ENCODE measurements around the gene CDHR4.
"Not testable (repeated sequence)": the region's sequence is repeated elsewhere in the genome, so short reads cannot be mapped to it uniquely, and the experiment has no call there.

The CDHR4 gene

DNA sequence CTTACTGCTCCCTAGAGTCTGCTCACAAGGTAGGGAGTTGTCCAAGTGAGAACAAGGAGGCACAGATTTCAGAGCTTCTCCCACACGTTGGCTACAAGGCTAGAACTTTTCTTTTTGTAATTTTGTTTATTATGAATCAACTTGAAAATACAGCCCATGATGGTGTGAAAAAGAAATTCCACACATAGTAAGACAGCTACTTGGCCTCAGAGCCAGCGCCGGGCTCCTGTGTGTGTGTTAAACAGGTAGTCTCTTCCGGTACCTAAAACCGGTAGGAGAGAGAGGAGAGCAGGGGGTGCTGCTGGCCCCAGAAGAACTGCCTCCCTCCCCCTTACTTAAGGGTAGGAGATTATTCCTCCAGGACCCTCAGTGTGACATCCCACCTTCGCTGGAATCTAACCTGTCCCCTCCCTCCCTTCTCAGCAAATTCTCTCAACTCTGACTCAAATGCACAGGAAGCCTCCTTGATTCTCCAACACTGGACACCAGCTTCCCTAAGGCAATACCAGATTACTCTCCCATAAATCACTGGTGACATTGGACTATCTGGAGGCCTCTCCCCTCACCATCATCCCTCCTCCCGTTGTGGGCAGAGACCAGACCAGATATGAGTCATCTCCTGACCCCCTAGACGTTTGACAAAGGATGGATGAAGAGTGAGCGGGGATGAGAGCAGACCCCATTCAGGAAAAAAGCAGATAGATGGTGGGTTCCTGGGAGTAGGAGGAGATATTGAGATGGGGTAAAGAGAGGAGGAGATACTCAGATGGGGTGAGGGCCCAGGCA is 8.9 kb downstream of the CDHR4 start:
- Histone ChIP-seq H3K4me1 (ENCODE audit: control insufficient read depth in 2 of 2, insufficient read depth in 2 of 2, low read length in 2 of 2) (peaks cover 6 to 8% of the 10 kb centered on the region in 2 donors), H3K36me3 (ENCODE audit: control insufficient read depth in 2 of 2, insufficient read depth in 2 of 2, low read length in 2 of 2) (no peaks in the 10 kb centered on the region), H3K27me3 (ENCODE audit: control insufficient read depth in 2 of 2, insufficient read depth in 2 of 2, low read length in 2 of 2) (no peaks in the 10 kb centered on the region), H3K9ac (ENCODE audit: low read depth in 1 of 2, low read length in 2 of 2) (no peak overlapping the region), H3K4me3 (ENCODE audit: low read length in 2 of 2) (no peak overlapping the region), H3K9me3 (ENCODE audit: control insufficient read depth in 2 of 2, low read length in 2 of 2) (no peaks in the 10 kb centered on the region), H3K27ac (ENCODE audit: low read depth in 2 of 2, low read length in 2 of 2) (no peak overlapping the region)

DNA sequence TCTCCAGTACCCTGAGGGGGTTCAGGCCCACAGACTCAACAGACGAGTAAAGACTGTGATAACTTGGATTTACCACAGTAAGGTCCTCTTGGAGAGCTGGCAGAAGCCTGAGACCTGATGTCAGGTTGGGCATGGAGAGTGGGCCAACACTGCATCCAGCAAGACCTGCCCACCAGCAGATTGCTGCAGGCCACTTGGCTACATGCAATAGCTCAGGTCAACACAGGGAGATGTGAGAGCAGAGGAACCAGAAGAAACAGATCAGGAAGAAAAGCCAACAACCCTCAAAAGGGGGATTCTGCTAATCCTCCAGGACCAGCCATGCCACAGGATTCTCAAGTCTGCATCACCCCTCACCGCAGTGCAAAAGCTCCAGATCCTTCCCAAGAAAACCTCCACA is 11.6 kb downstream of the CDHR4 start:
- no peaks in the 10 kb centered on the region for H3K9me3 ChIP-seq (ENCODE audit: control insufficient read depth in 2 of 2, low read length in 2 of 2)
- H3K9ac ChIP-seq (ENCODE audit: low read depth in 1 of 2, low read length in 2 of 2), result no peak overlapping the region
- H3K27ac ChIP-seq (ENCODE audit: low read depth in 2 of 2, low read length in 2 of 2), result no peak overlapping the region
- no peak overlapping the region for H3K4me3 ChIP-seq (ENCODE audit: low read length in 2 of 2)
- H3K4me1 ChIP-seq (ENCODE audit: control insufficient read depth in 2 of 2, insufficient read depth in 2 of 2, low read length in 2 of 2), result peaks cover 6 to 19% of the 10 kb centered on the region in 2 donors
- H3K27me3 ChIP-seq (ENCODE audit: control insufficient read depth in 2 of 2, insufficient read depth in 2 of 2, low read length in 2 of 2), result no peaks in the 10 kb centered on the region
- no peaks in the 10 kb centered on the region for H3K36me3 ChIP-seq (ENCODE audit: control insufficient read depth in 2 of 2, insufficient read depth in 2 of 2, low read length in 2 of 2)

GRCh38 chr3:49787536-49787935 is 12.1 kb downstream of the CDHR4 start:
- Histone ChIP-seq H3K4me3 (ENCODE audit: low read length in 2 of 2) (peak overlapping the region in 1 of 2 donors; percentile 87), H3K27me3 (ENCODE audit: control insufficient read depth in 2 of 2, insufficient read depth in 2 of 2, low read length in 2 of 2) (no peaks in the 10 kb centered on the region), H3K9me3 (ENCODE audit: control insufficient read depth in 2 of 2, low read length in 2 of 2) (no peaks in the 10 kb centered on the region), H3K9ac (ENCODE audit: low read depth in 1 of 2, low read length in 2 of 2) (no peak overlapping the region), H3K27ac (ENCODE audit: low read depth in 2 of 2, low read length in 2 of 2) (no peak overlapping the region), H3K4me1 (ENCODE audit: control insufficient read depth in 2 of 2, insufficient read depth in 2 of 2, low read length in 2 of 2) (peaks cover 6 to 19% of the 10 kb centered on the region in 2 donors), H3K36me3 (ENCODE audit: control insufficient read depth in 2 of 2, insufficient read depth in 2 of 2, low read length in 2 of 2) (no peaks in the 10 kb centered on the region)

GRCh38 chr3:49787182-49787464 is 12.6 kb downstream of the CDHR4 start:
- Histone ChIP-seq H3K27me3 (ENCODE audit: control insufficient read depth in 2 of 2, insufficient read depth in 2 of 2, low read length in 2 of 2) (no peaks in the 10 kb centered on the region), H3K9ac (ENCODE audit: low read depth in 1 of 2, low read length in 2 of 2) (peak overlapping the region; percentile 89 to 97), H3K4me1 (ENCODE audit: control insufficient read depth in 2 of 2, insufficient read depth in 2 of 2, low read length in 2 of 2) (peaks cover 6 to 19% of the 10 kb centered on the region in 2 donors), H3K36me3 (ENCODE audit: control insufficient read depth in 2 of 2, insufficient read depth in 2 of 2, low read length in 2 of 2) (no peaks in the 10 kb centered on the region), H3K4me3 (ENCODE audit: low read length in 2 of 2) (peak overlapping the region; percentile 87 to 98), H3K9me3 (ENCODE audit: control insufficient read depth in 2 of 2, low read length in 2 of 2) (no peaks in the 10 kb centered on the region), H3K27ac (ENCODE audit: low read depth in 2 of 2, low read length in 2 of 2) (peak overlapping the region; percentile 81 to 87)

DNA sequence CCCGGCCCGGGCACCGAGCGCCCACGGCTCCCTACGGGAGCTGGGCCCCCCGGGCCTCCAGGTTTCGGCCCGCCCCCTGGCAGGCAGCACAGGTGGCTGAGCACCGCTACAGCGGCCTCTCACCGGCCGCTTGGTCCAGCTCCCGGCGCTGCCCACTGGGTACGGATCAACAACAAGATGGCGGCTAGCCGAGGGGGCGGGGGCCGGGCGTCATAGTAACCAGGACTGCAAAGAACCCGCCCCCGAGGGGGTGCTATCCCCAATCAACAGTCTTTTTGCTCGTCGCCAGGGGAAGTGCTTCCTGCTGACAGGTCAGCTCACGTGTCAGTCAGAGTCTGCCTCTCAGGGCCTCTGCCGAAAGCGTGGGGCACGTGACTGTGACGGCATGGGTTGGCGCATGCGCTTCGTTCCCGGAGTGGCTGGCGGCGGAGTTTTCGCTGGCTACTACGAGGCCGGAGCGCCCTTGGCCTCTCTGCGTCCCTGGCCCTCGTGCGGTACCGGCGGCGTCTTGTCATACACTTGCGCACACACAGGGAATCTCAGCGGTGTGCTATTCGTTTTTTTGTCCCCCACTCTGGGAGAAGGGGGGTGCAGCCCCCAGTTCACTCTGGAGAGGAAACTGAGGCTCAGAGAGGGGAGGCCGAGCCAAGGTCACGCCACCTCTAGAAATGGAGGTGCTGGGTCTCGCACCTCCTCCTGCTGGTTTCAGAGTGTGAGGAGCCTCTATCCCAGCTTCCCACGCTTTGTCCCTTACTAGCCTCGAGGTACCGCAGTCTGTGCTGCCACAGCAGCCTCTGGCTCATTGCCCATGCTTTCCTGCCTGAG is 13.1 kb downstream of the CDHR4 start, which contains the start of gene IP6K1:
TSS of gene IP6K1 (minus strand) at position 186 of the 825 bp plus-strand sequence. CDS start 38,502 bp downstream, outside the sequence.
- Histone ChIP-seq H3K9me3 (ENCODE audit: control insufficient read depth in 2 of 2, low read length in 2 of 2) (no peaks in the 10 kb centered on the region), H3K27me3 (ENCODE audit: control insufficient read depth in 2 of 2, insufficient read depth in 2 of 2, low read length in 2 of 2) (no peaks in the 10 kb centered on the region), H3K36me3 (ENCODE audit: control insufficient read depth in 2 of 2, insufficient read depth in 2 of 2, low read length in 2 of 2) (peaks cover under 1% of the 10 kb centered on the region in 2 donors), H3K4me1 (ENCODE audit: control insufficient read depth in 2 of 2, insufficient read depth in 2 of 2, low read length in 2 of 2) (peaks cover 7 to 21% of the 10 kb centered on the region in 2 donors), H3K9ac (ENCODE audit: low read depth in 1 of 2, low read length in 2 of 2) (peak within 1 kb of the TSS; percentile 89 to 97), H3K27ac (ENCODE audit: low read depth in 2 of 2, low read length in 2 of 2) (peak within 1 kb of the TSS; percentile 93 to 94), H3K4me3 (ENCODE audit: low read length in 2 of 2) (peak within 1 kb of the TSS; percentile 87 to 98)

- peak overlapping the region; percentile 89 to 97 for H3K9ac ChIP-seq (ENCODE audit: low read depth in 1 of 2, low read length in 2 of 2)
- H3K4me1 ChIP-seq (ENCODE audit: control insufficient read depth in 2 of 2, insufficient read depth in 2 of 2, low read length in 2 of 2), result peaks cover 10 to 22% of the 10 kb centered on the region in 2 donors
- H3K4me3 ChIP-seq (ENCODE audit: low read length in 2 of 2), result peak overlapping the region; percentile 87 to 98
- H3K9me3 ChIP-seq (ENCODE audit: control insufficient read depth in 2 of 2, low read length in 2 of 2), result no peaks in the 10 kb centered on the region
- peak overlapping the region; percentile 93 to 94 for H3K27ac ChIP-seq (ENCODE audit: low read depth in 2 of 2, low read length in 2 of 2)
- no peaks in the 10 kb centered on the region for H3K27me3 ChIP-seq (ENCODE audit: control insufficient read depth in 2 of 2, insufficient read depth in 2 of 2, low read length in 2 of 2)
- H3K36me3 ChIP-seq (ENCODE audit: control insufficient read depth in 2 of 2, insufficient read depth in 2 of 2, low read length in 2 of 2), result peaks cover 3 to 7% of the 10 kb centered on the region in 2 donors
These were observed 13.9 kb downstream of the CDHR4 start for GRCh38 chr3:49785565-49786356.

DNA sequence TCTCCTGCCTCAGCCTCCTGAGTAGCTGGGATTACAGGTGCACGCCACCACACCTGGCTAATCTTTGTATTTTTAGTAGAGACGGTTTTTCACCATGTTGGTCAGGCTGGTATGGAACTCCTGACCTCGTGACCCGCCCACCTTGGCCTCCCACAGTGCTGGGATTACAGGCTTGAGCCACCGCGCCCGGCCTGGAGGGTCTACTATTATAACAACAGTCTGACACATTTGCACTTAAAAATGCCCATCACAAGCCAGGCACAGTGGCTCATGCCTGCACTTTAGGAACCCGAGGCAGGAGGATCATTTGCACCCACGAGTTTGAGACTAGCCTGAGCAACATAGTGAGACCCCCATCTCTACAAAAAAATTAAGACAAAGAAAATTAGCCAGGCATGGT is 17.4 kb downstream of the CDHR4 start:
- H3K4me1 ChIP-seq (ENCODE audit: control insufficient read depth in 2 of 2, insufficient read depth in 2 of 2, low read length in 2 of 2), result peaks cover 15 to 21% of the 10 kb centered on the region in 2 donors
- not testable (repeated sequence) for H3K9me3 ChIP-seq (ENCODE audit: control insufficient read depth in 2 of 2, low read length in 2 of 2); H3K27me3 ChIP-seq (ENCODE audit: control insufficient read depth in 2 of 2, insufficient read depth in 2 of 2, low read length in 2 of 2); H3K27ac ChIP-seq (ENCODE audit: low read depth in 2 of 2, low read length in 2 of 2); H3K4me3 ChIP-seq (ENCODE audit: low read length in 2 of 2); H3K9ac ChIP-seq (ENCODE audit: low read depth in 1 of 2, low read length in 2 of 2)
- H3K36me3 ChIP-seq (ENCODE audit: control insufficient read depth in 2 of 2, insufficient read depth in 2 of 2, low read length in 2 of 2), result peaks cover 3 to 11% of the 10 kb centered on the region in 2 donors

GRCh38 chr3:49781415-49782199 is 18.1 kb downstream of the CDHR4 start:
- no peak overlapping the region for H3K27ac ChIP-seq (ENCODE audit: low read depth in 2 of 2, low read length in 2 of 2)
- H3K9ac ChIP-seq (ENCODE audit: low read depth in 1 of 2, low read length in 2 of 2), result no peak overlapping the region
- H3K36me3 ChIP-seq (ENCODE audit: control insufficient read depth in 2 of 2, insufficient read depth in 2 of 2, low read length in 2 of 2), result peaks cover 3 to 11% of the 10 kb centered on the region in 2 donors
- peaks cover 9 to 15% of the 10 kb centered on the region in 2 donors for H3K4me1 ChIP-seq (ENCODE audit: control insufficient read depth in 2 of 2, insufficient read depth in 2 of 2, low read length in 2 of 2)
- H3K9me3 ChIP-seq (ENCODE audit: control insufficient read depth in 2 of 2, low read length in 2 of 2), result no peaks in the 10 kb centered on the region
- no peaks in the 10 kb centered on the region for H3K27me3 ChIP-seq (ENCODE audit: control insufficient read depth in 2 of 2, insufficient read depth in 2 of 2, low read length in 2 of 2)
- no peak overlapping the region for H3K4me3 ChIP-seq (ENCODE audit: low read length in 2 of 2)

GRCh38 chr3:49780975-49781365 is 18.7 kb downstream of the CDHR4 start:
- H3K36me3 ChIP-seq (ENCODE audit: control insufficient read depth in 2 of 2, insufficient read depth in 2 of 2, low read length in 2 of 2), result peaks cover 3 to 13% of the 10 kb centered on the region in 2 donors
- not testable (repeated sequence) for H3K27me3 ChIP-seq (ENCODE audit: control insufficient read depth in 2 of 2, insufficient read depth in 2 of 2, low read length in 2 of 2); H3K9me3 ChIP-seq (ENCODE audit: control insufficient read depth in 2 of 2, low read length in 2 of 2); H3K4me3 ChIP-seq (ENCODE audit: low read length in 2 of 2); H3K9ac ChIP-seq (ENCODE audit: low read depth in 1 of 2, low read length in 2 of 2)
- peaks cover 9 to 15% of the 10 kb centered on the region in 2 donors for H3K4me1 ChIP-seq (ENCODE audit: control insufficient read depth in 2 of 2, insufficient read depth in 2 of 2, low read length in 2 of 2)
- H3K27ac ChIP-seq (ENCODE audit: low read depth in 2 of 2, low read length in 2 of 2), result peak overlapping the region in 1 of 2 donors; percentile 24

All from mucosa of rectum (tissue), 2 donors.